HEK293T (cell line): ENCODE measurements around the gene CKB.

Source experiments
- CTCF ChIA-PET: fragments of 350-600 bp; formaldehyde crosslinking; extraction: SDS; loops from one replicate; lab custom pipeline; 2021; ENCODE audit warnings: antibody characterized with exemption, inconsistent platforms; lab: Yijun Ruan, JAX
- POLR2A ChIA-PET: fragments of 350-600 bp; formaldehyde crosslinking; extraction: SDS; loops from one replicate; lab custom pipeline; 2020; ENCODE audit warnings: antibody characterized with exemption, inconsistent platforms; lab: Yijun Ruan, JAX
- DNase-seq: peaks from one replicate; pipeline ENCODE4 v3.0.0; 2012; ENCODE audit warnings: mixed read lengths; ENCODE audit errors: extremely low spot score
- ARNT ChIP-seq: fragments of 450-650 bp; IDR thresholded peaks from 2 replicates; pipeline ENCODE4 v1.6.1; 2017; ENCODE audit warnings: mild to moderate bottlenecking
- BHLHE40 ChIP-seq: fragments of 450-650 bp; IDR thresholded peaks from 2 replicates; pipeline ENCODE4 v1.6.1; 2016; ENCODE audit warnings: mild to moderate bottlenecking, moderate library complexity, borderline replicate concordance
- CTBP1 ChIP-seq: fragments of 450-650 bp; IDR thresholded peaks from 2 replicates; pipeline ENCODE4 v1.6.1; 2016; ENCODE audit warnings: borderline replicate concordance
- ELF4 ChIP-seq: fragments of 450-650 bp; IDR thresholded peaks from 2 replicates; pipeline ENCODE4 v1.6.1; 2017; ENCODE audit warnings: antibody characterized with exemption
- FOXA1 ChIP-seq: fragments of 450-650 bp; IDR thresholded peaks from 2 replicates; pipeline ENCODE4 v1.6.1; 2016; ENCODE audit warnings: mild to moderate bottlenecking
- FOXK2 ChIP-seq: fragments of 450-650 bp; IDR thresholded peaks from 2 replicates; pipeline ENCODE4 v1.6.1; 2016; ENCODE audit warnings: mild to moderate bottlenecking
- FOXM1 ChIP-seq: fragments of 450-650 bp; IDR thresholded peaks from 2 replicates; pipeline ENCODE4 v1.6.1; 2017; ENCODE audit warnings: mild to moderate bottlenecking, borderline replicate concordance
- HDGF ChIP-seq: fragments of 450-650 bp; IDR thresholded peaks from 2 replicates; pipeline ENCODE4 v1.6.1; 2017; ENCODE audit warnings: antibody characterized with exemption, borderline replicate concordance
- L3MBTL2 ChIP-seq: fragments of 450-650 bp; conservative IDR thresholded peaks from 2 replicates; pipeline ENCODE4 v1.6.1; 2016; ENCODE audit warnings: mild to moderate bottlenecking
- LEF1 ChIP-seq: fragments of 450-650 bp; IDR thresholded peaks from 2 replicates; pipeline ENCODE4 v1.6.1; 2017; ENCODE audit warnings: mild to moderate bottlenecking, borderline replicate concordance
- NFRKB ChIP-seq: fragments of 450-650 bp; IDR thresholded peaks from 2 replicates; pipeline ENCODE4 v1.6.1; 2016; ENCODE audit warnings: mild to moderate bottlenecking, moderate library complexity
- SP1 ChIP-seq: fragments of 450-650 bp; IDR thresholded peaks from 2 replicates; pipeline ENCODE4 v1.6.1; 2017
- SUZ12 ChIP-seq: fragments of 450-650 bp; IDR thresholded peaks from 2 replicates; pipeline ENCODE4 v1.6.1; 2016; ENCODE audit warnings: mild to moderate bottlenecking
- TARDBP ChIP-seq: fragments of 450-650 bp; IDR thresholded peaks from 2 replicates; pipeline ENCODE4 v1.6.1; 2016
- ZNF384 ChIP-seq: fragments of 450-650 bp; IDR thresholded peaks from 2 replicates; pipeline ENCODE4 v1.6.1; 2016
- TF ChIP-seq, protein P1 (sequence below): fragments of 450-650 bp; IDR thresholded peaks from 2 replicates; pipeline ENCODE4 v1.6.1; 2016

Gene CKB

DNA sequence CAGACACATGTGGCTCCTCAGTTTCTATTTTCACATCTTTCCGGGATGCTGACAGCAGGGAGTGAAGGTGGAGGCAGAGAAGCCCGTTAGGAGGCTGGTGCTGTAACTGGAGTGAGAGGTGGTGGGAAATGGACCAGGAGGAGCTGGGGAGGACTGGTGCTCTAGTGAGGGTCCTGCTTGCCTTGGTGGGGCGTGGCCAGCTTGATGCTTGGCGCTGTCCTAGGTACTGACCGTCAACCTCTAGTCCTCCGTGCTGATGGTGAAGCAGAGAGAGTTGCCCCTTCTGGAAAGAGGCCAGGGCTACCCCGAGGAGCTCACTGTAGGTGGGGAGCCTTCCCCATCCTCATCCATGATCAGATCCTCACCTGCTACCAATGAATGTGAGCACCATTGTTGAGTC, 7.8 kb upstream of the CKB start:
- ChIA-PET POLR2A (interaction anchor here (3.5 to 7.7 kb wide), 2 partner anchors 10 kb away, joined by 13 to 83 read pairs; partner anchors contain the start of gene CKB), CTCF (interaction anchor here (1.6 kb wide), 1 partner anchor 12 kb away, joined by 6 read pairs; no protein-coding TSS in a partner anchor)
- DNase-seq, result no peak
- no peak for TF ChIP-seq FOXA1
- TF ChIP-seq TARDBP, result no peak
- TF ChIP-seq FOXM1, result no peak
- TF ChIP-seq BHLHE40, result no peak
- TF ChIP-seq L3MBTL2, result no peak
- TF ChIP-seq ELF4, result no peak
- TF ChIP-seq ARNT, result no peak
- TF ChIP-seq CTBP1, result no peak
- no peak for TF ChIP-seq FOXK2
- TF ChIP-seq, protein P1, sequence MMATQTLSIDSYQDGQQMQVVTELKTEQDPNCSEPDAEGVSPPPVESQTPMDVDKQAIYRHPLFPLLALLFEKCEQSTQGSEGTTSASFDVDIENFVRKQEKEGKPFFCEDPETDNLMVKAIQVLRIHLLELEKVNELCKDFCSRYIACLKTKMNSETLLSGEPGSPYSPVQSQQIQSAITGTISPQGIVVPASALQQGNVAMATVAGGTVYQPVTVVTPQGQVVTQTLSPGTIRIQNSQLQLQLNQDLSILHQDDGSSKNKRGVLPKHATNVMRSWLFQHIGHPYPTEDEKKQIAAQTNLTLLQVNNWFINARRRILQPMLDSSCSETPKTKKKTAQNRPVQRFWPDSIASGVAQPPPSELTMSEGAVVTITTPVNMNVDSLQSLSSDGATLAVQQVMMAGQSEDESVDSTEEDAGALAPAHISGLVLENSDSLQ, result no peak
- no peak for TF ChIP-seq LEF1
- TF ChIP-seq SUZ12, result no peak

DNA sequence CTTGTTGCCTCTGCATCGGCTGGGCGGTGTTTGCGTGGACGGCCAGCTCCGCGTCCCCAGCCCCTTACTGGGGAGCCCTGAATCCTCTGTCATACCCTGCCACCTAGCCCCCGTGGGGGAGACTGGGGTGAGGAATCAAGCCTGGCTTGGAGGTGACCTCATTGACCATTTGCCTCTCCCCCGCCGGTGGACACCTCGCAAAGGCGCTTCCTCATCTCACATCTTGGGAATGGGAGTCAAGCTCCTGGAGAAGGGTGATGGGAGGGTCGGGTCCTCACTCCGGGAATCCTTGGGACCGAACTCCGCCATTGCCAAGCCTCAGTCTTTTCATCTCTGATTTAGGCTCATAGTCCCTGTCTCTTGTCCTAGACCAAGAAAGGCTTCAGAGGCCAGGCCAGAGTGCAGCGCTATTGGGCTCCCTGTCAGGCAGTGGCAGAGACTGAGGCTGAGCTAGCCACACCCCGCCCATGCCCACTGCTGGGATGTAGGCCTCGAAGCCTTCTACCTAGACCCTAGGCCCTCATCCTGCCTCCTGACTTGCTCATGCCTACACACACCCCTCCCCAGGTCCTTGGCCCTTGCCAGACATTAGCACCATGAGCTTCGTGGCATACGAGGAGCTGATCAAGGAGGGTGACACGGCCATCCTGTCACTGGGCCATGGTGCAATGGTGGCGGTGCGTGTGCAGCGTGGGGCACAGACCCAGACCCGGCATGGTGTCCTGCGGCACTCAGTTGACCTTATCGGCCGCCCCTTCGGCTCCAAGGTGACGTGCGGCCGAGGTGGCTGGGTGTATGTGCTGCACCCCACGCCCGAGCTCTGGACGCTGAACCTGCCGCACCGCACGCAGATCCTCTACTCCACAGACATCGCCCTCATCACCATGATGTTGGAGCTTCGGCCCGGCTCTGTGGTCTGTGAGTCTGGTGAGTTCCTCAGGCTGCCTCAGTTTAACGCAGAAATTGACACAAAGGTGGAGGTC, 7.0 kb upstream of the CKB start:
- CTCF ChIA-PET, result interaction anchor here (1.0 to 1.2 kb wide), 3 partner anchors 11 to 24 kb away, joined by 3 to 7 read pairs (median 3); no protein-coding TSS in a partner anchor
- POLR2A ChIA-PET, result interaction anchor here (1.8 to 7.7 kb wide), 5 partner anchors 9 to 28 kb away, joined by 5 to 83 read pairs (median 10); partner anchors contain the start of gene CKB
- no peak for DNase-seq
- TF ChIP-seq SP1 (no peak), L3MBTL2 (no peak), LEF1 (no peak), NFRKB (no peak), BHLHE40 (no peak), SUZ12 (no peak), ARNT (no peak), FOXA1 (no peak), FOXK2 (no peak), FOXM1 (no peak), ZNF384 (no peak), ELF4 (no peak), CTBP1 (no peak), HDGF (no peak), TARDBP (no peak)
- TF ChIP-seq, protein P1, result no peak

DNA sequence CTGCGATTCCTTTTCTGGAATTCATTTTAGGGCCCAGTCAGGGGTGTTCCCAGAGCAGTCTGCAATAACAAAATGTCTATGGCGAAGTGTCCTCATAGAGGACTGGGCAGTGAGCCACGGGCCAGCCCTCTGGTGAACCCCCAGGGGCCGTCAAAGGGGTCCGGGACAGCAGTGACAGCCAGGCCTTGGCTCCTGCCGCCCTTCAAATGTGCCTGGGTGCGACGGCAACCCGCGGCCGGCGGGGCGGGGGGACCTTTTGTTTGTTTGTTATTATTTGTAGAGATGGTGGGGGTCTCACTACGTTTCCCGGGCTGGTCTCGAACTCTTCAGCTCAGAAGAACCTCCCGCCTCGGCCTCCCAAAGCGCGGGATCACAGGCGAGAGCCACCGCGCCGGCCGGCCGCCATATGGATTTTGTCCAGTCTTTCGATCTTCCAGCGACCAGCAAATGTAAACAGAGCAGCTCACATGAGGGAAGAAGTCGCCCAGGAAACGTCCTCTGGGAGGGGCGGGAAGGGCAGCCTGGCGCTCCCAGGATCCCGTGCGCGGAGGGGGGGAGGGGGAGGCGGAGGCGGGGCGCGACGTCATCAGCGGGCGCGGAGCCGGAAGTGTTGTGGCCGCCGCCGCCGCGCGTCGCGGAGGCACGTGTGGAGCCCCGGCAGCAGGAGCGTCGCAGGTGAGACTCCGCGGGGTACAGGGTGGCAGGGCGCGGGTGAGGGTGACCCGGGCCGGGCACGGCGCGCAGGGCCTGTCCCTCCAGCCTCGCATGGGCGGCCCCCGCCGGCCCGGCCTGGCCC, 6.2 kb upstream of the CKB start, which contains the start of gene TRMT61A:
Gene TRMT61A, plus strand, starts transcription at position 610 of the 796 bp plus-strand sequence. CDS start 783 bp downstream, outside the sequence.
- CTCF ChIA-PET, result interaction anchor here (1.0 to 1.2 kb wide), 3 partner anchors 10 to 24 kb away, joined by 3 to 7 read pairs (median 3); no protein-coding TSS in a partner anchor
- POLR2A ChIA-PET, result interaction anchor here (1.8 to 7.7 kb wide), 5 partner anchors 8 to 29 kb away, joined by 5 to 83 read pairs (median 10); partner anchors contain the start of gene CKB
- peak; percentile 94 for DNase-seq
- TF ChIP-seq HDGF, result no peak
- peak; percentile 86 for TF ChIP-seq L3MBTL2
- TF ChIP-seq FOXA1, result no peak

DNA sequence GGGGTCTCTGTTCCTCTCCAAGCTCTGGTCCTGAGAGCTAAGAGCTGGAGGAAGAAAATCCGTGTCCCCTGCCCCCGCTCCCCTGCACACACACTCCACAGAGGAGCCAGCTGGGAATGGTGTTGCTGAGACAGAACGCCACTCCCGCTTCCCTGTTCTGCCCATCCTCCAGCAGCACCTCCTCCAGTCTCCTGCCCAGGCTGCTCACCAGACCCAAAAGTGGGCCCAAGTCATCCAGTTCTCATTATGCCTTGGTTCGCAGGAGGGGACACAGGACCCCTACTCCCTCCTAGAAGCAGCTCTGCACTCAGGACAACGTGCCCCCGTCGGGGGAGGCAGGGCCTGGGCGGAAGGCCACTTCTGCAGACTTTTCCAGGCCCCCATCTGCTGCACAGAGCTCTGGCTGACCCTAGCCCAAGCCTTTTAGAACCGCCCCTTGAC, 5.5 kb upstream of the CKB start:
- DNase-seq, result no peak
- CTCF ChIA-PET, result interaction anchor here (1.1 to 1.2 kb wide), 2 partner anchors 9 to 23 kb away, joined by 3 to 7 read pairs; no protein-coding TSS in a partner anchor
- POLR2A ChIA-PET, result interaction anchor here (1.1 to 7.7 kb wide), 6 partner anchors 7 to 30 kb away, joined by 3 to 83 read pairs (median 9); partner anchors contain the start of gene CKB
- no peak for TF ChIP-seq LEF1
- TF ChIP-seq CTBP1, result no peak
- no peak for TF ChIP-seq FOXK2
- TF ChIP-seq ARNT, result no peak
- no peak for TF ChIP-seq BHLHE40
- TF ChIP-seq ZNF384, result no peak
- no peak for TF ChIP-seq NFRKB
- no peak for TF ChIP-seq FOXA1
- TF ChIP-seq SUZ12, result no peak
- no peak for TF ChIP-seq SP1
- TF ChIP-seq HDGF, result no peak
- TF ChIP-seq L3MBTL2, result no peak
- TF ChIP-seq FOXM1, result no peak
- TF ChIP-seq TARDBP, result no peak
- no peak for TF ChIP-seq ELF4
- TF ChIP-seq, protein P1, result no peak
